Uterus (tissue), 2 donors: ENCODE measurements around the gene OCEL1.

Experiments used
- POLR2A ChIP-seq, 2 donors: fragments of 450-650 bp; IDR thresholded peaks; one replicate each; pipeline ENCODE4 v1.6.1; 2016; ENCODE audit warnings: antibody characterized with exemption in 2 of 2, mild to moderate bottlenecking in 1 of 2, moderate library complexity in 1 of 2
- TF ChIP-seq, protein P1 (sequence below), 4 experiments: fragments of 200-600 bp in 2 of 4; fragments of 450-650 bp in 2 of 4; sonication (generic) in 2 of 4; IDR thresholded peaks; one replicate each; pipeline ENCODE4 v1.5.1; 2016 to 2019; ENCODE audit warnings: antibody characterized with exemption in 4 of 4, mild to moderate bottlenecking in 2 of 4, moderate library complexity in 1 of 4

DNA sequence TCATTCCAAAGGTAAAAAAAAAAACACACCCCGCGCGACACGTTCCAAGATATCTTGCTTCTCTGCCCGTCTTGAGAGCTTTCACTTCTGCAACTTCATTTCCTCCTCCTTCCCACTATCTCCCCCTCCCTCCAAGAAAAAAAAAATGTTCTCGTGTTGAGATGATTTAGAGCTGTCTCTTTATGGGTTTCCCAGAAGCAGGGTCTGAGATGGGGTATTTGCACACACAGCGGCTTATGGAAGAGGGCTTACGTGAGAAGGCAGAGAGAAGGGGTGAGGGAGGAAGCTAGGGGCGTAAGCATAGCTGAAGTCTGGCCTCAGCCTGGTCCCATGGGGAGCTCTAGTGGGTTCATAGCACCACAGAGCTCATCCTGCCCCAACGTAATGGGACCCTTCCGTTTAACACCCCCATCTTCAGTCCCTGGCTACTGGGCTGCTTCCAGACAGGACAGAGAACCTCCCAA, 42.1 kb upstream of the OCEL1 start:
- no peak for TF ChIP-seq POLR2A (IDR thresholded peaks at IDR 0.05)
- TF ChIP-seq, protein P1, sequence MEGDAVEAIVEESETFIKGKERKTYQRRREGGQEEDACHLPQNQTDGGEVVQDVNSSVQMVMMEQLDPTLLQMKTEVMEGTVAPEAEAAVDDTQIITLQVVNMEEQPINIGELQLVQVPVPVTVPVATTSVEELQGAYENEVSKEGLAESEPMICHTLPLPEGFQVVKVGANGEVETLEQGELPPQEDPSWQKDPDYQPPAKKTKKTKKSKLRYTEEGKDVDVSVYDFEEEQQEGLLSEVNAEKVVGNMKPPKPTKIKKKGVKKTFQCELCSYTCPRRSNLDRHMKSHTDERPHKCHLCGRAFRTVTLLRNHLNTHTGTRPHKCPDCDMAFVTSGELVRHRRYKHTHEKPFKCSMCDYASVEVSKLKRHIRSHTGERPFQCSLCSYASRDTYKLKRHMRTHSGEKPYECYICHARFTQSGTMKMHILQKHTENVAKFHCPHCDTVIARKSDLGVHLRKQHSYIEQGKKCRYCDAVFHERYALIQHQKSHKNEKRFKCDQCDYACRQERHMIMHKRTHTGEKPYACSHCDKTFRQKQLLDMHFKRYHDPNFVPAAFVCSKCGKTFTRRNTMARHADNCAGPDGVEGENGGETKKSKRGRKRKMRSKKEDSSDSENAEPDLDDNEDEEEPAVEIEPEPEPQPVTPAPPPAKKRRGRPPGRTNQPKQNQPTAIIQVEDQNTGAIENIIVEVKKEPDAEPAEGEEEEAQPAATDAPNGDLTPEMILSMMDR (IDR thresholded peaks at IDR 0.05) = no peak
